Stimulated activated naive CD4-positive, alpha-beta T cell treated with Interleukin-2 at 50 U/mL for 16 hours (primary cell): ENCODE measurements around the gene KXD1.
"Not testable (repeated sequence)": the region's sequence is repeated elsewhere in the genome, so short reads cannot be mapped to it uniquely, and the experiment has no call there.

Experiments
- DNase-seq: peaks from one replicate; lab custom pipeline; 2025; lab: John Stamatoyannopoulos, UW

The KXD1 gene

GRCh38 chr19:18557411-18558201 is at the start of gene KXD1:
TSS of gene KXD1 (plus strand) at chr19:18557870. CDS start at chr19:18562057, 4,187 bp downstream.
- peak; percentile 98 for DNase-seq

GRCh38 chr19:18508585-18508984 is 49.1 kb upstream of the KXD1 start:
- no peak for DNase-seq

GRCh38 chr19:18510216-18510615 is 47.5 kb upstream of the KXD1 start:
- DNase-seq = no peak

- DNase-seq = no peak
Observed at GRCh38 chr19:18513868-18514267, 43.8 kb upstream of the KXD1 start.

GRCh38 chr19:18514800-18515682 is 42.6 kb upstream of the KXD1 start:
- DNase-seq = no peak

GRCh38 chr19:18515959-18516358 is 41.7 kb upstream of the KXD1 start:
- no peak for DNase-seq

GRCh38 chr19:18517606-18518005 is 40.1 kb upstream of the KXD1 start:
- no peak for DNase-seq

GRCh38 chr19:18518639-18519038 is 39.0 kb upstream of the KXD1 start:
- no peak for DNase-seq

GRCh38 chr19:18519962-18520847 is 37.5 kb upstream of the KXD1 start:
- DNase-seq = peak; percentile 43

- peak; percentile 13 for DNase-seq
Observed at GRCh38 chr19:18520848-18521691, 36.6 kb upstream of the KXD1 start.

- DNase-seq = no peak
Observed at GRCh38 chr19:18521692-18522123, 36.0 kb upstream of the KXD1 start, which contains the start of gene ELL. TSS of gene ELL (minus strand) at chr19:18522070. CDS start at chr19:18522055, 15 bp downstream.

GRCh38 chr19:18522124-18522861 is 35.4 kb upstream of the KXD1 start:
- peak; percentile 100 for DNase-seq

- DNase-seq = not testable (repeated sequence)
Observed at GRCh38 chr19:18522862-18523440, 34.7 kb upstream of the KXD1 start.

- DNase-seq = no peak
Observed at GRCh38 chr19:18523841-18524240, 33.8 kb upstream of the KXD1 start.

- DNase-seq = no peak
Observed at GRCh38 chr19:18526316-18526715, 31.4 kb upstream of the KXD1 start.

GRCh38 chr19:18529782-18530181 is 27.9 kb upstream of the KXD1 start:
- DNase-seq = no peak

GRCh38 chr19:18531485-18531884 is 26.2 kb upstream of the KXD1 start:
- DNase-seq = no peak

GRCh38 chr19:18532168-18532890 is 25.3 kb upstream of the KXD1 start:
- DNase-seq = no peak

- no peak for DNase-seq
Observed at GRCh38 chr19:18533058-18533457, 24.6 kb upstream of the KXD1 start.
